Embryonic facial prominence (tissue), 1 donor: Measurements from ENCODE around the gene ATP10D.
"Not testable (repeated sequence)": the region's sequence is repeated elsewhere in the genome, so short reads cannot be mapped to it uniquely, and the experiment has no call there.

Experiments
- DNase-seq: peaks from one replicate; pipeline ENCODE4 v3.0.0-alpha.2; 2016; ENCODE audit errors: extremely low spot score

The ATP10D gene

GRCh38 chr4:47486727-47487126, 1.7 kb downstream of the ATP10D start:
- DNase-seq: not testable (repeated sequence)

- no peak for DNase-seq
Measured at GRCh38 chr4:47488706-47489105, 3.6 kb downstream of the ATP10D start.

- DNase-seq: no peak
Measured at GRCh38 chr4:47490550-47490949, 5.5 kb downstream of the ATP10D start.

GRCh38 chr4:47493238-47494123, 8.4 kb downstream of the ATP10D start:
- no peak for DNase-seq

- DNase-seq: no peak
Measured at GRCh38 chr4:47494124-47494430, 9.0 kb downstream of the ATP10D start.

GRCh38 chr4:47498899-47499298, 13.8 kb downstream of the ATP10D start:
- no peak for DNase-seq

- DNase-seq: no peak
Measured at GRCh38 chr4:47499700-47500099, 14.6 kb downstream of the ATP10D start.

GRCh38 chr4:47500776-47501175, 15.7 kb downstream of the ATP10D start:
- DNase-seq: no peak

GRCh38 chr4:47505147-47505546, 20.1 kb downstream of the ATP10D start:
- no peak for DNase-seq

- no peak for DNase-seq
Measured at GRCh38 chr4:47505666-47506065, 20.6 kb downstream of the ATP10D start.

- DNase-seq: no peak
Measured at GRCh38 chr4:47510506-47511143, 25.6 kb downstream of the ATP10D start.

GRCh38 chr4:47513461-47513860, 28.4 kb downstream of the ATP10D start:
- DNase-seq: no peak

- DNase-seq: no peak
Measured at GRCh38 chr4:47519239-47519883, 34.3 kb downstream of the ATP10D start.

- DNase-seq: no peak
Measured at GRCh38 chr4:47525154-47525819, 40.2 kb downstream of the ATP10D start.

GRCh38 chr4:47526281-47526680, 41.2 kb downstream of the ATP10D start:
- no peak for DNase-seq

GRCh38 chr4:47528646-47529045, 43.6 kb downstream of the ATP10D start:
- not testable (repeated sequence) for DNase-seq

GRCh38 chr4:47530801-47531200, 45.7 kb downstream of the ATP10D start:
- no peak for DNase-seq

GRCh38 chr4:47531241-47531953, 46.3 kb downstream of the ATP10D start:
- DNase-seq: no peak

- no peak for DNase-seq
Measured at GRCh38 chr4:47531954-47532321, 46.9 kb downstream of the ATP10D start.

- no peak for DNase-seq
Measured at GRCh38 chr4:47532658-47533057, 47.6 kb downstream of the ATP10D start.

GRCh38 chr4:47533689-47534347, 48.7 kb downstream of the ATP10D start:
- DNase-seq: no peak
